HG03095 (cell line): Measurements from ENCODE around the gene TMEM179B.
"Not testable (repeated sequence)": the region's sequence is repeated elsewhere in the genome, so short reads cannot be mapped to it uniquely, and the experiment has no call there.

Experiments
- ATAC-seq: cut with Tn5 transposase; IDR thresholded peaks from one replicate; pipeline ENCODE4 v1.9.1; 2021; ENCODE audit warnings: moderate library complexity; ENCODE audit not compliant: unreplicated experiment

TMEM179B gene

GRCh38 chr11:62788991-62789390, 1.8 kb downstream of the TMEM179B start:
- no peak for ATAC-seq

GRCh38 chr11:62789576-62789975, 2.4 kb downstream of the TMEM179B start:
- ATAC-seq: no peak

DNA sequence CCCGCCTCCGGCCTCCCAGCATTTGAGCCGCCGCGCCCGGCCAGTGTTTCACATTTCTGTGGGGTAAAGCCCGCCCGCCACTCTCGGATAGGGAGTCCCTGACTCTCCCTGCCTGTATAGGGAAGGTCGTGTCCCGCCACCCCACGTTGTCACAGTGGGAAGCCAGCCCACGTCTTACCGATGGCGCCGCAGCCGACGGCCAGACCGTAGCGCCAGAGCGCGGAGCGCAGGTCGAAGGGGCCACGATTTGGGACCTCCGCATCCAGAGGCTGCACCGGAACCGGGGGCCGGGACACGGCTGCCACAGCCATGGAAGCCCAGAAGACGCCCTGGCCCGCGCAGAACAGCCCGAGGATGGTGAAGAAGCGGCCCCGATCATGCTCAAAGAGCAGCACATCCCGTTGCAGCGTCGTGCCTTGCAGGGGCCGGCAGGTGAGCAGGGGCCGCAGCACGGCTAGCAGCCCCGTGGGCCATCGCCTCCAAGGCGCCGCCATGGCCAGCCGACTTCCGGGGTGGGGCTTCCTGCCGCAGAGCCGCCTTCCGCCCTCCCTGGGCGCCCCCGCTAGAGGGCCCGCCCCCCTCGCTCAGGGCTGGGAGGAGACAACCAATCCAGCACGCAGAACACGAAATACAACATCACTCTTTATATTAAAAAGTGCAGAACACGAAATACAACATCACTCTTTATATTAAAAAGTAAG, 4.4 kb downstream of the TMEM179B start, which contains the start of gene TMEM223:
TMEM223 (minus strand) TSS at position 506 of the 701 bp plus-strand sequence; CDS start at position 494, 12 bp downstream.
- peak; percentile 71 for ATAC-seq

DNA sequence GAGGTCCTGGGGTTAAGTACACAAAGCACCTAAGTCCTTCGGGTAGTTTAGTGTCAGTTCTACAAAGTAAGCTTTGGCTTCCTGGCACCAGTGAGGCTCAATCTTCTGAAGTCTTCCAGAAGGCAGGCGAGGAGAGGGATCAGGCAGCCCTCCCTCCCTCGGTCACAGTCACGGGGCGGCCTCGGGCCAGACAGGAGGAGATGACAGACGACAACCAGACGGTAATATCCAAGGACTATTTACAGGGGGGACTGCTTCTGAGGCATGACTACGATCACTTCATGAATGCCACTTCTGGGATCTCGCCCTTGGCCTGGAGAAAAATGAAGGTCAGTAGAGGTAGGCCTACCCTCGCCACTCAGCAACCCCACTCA, 5.0 kb downstream of the TMEM179B start:
- ATAC-seq: no peak

GRCh38 chr11:62794201-62794775, 7.1 kb downstream of the TMEM179B start:
- ATAC-seq: no peak

GRCh38 chr11:62796281-62796680, 9.1 kb downstream of the TMEM179B start:
- no peak for ATAC-seq

DNA sequence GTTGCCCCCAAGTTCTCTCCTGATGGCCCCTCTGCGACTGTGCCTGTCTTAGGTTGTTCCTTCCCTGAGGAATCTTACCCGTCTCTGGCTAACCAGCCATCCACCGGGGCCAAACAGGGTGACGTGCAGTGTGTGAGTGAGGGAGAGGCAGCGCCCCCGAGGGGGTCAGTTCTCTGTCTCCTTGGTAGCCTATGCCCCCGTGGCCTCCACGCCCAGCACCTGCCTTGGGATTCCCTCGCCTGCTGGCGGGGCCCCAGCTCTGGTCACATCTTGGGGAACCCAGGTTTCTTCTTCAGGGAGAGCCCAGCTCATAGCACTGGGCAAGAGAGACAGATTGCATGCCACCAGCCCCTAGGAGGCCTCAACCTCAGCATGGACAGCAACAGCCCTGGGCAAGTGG, 12.3 kb downstream of the TMEM179B start:
- ATAC-seq: no peak

- ATAC-seq: no peak
These were observed 13.9 kb downstream of the TMEM179B start for GRCh38 chr11:62801071-62801470.

GRCh38 chr11:62804310-62805075, 17.3 kb downstream of the TMEM179B start:
- no peak for ATAC-seq

- peak; percentile 68 for ATAC-seq
These were observed 18.1 kb downstream of the TMEM179B start, which contains the start of gene NXF1 for GRCh38 chr11:62805076-62805892. NXF1 (minus strand) TSS chr11:62805440; CDS start chr11:62805356, 84 bp downstream.

DNA sequence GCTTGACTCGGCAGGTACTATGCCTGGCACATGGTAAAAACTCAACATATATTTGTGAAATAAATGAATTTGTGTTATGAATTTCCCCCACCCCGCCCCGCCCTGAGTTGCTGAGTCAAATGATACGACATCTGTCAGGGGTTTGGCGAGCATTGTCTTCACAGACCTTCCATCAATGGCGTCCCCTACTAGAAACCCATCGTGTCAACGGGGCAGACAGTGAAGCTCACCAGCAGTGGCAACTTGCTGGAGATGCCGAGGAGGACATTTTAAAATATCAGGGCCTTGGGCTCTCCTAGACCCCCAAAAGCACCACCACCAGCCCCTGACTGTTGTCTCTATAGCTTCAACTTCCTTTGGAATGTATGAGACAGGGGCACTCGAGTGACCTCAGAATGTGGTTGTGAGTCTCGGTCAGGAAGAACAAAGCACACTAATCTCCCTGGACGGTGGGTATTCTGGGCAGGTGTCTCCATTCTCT, 18.8 kb downstream of the TMEM179B start:
- no peak for ATAC-seq

GRCh38 chr11:62806611-62807121, 19.5 kb downstream of the TMEM179B start:
- ATAC-seq: no peak

DNA sequence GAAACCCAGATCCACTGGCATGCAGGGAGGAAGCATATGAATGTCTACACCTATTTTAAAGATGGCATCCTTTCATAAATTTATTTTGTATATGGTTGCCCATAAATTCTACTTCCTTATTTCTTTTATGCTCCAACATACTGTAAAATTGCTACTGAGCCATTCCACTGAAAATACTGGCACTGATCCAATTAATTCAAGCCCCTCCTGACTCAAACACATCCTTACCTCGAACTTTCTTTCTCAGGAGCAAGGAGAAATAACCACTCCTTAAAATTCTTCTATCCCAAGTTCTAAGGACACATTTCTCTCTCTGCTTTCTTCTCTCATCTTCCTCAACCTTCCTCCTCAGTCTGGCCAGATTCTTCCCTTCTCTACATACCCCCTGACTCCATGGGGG, 23.5 kb downstream of the TMEM179B start:
- no peak for ATAC-seq

DNA sequence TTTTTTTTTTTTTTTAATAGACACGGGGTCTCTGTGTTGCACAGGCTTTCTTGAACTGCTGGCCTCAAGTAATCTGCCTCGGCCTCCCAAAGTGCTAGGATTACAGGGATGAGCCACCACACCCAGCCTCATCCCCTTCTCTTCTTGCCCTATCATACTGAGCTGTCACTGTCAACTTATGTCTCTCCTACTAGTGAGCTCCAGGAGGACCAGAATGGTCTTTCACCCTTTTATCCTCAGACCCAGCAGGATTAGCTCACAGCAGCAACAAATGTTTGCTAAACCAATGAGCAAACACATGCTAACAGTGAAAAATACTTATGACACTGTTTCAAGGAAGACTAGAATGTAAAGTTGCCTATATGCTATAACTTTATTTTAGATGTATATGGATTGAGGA, 24.5 kb downstream of the TMEM179B start:
- no peak for ATAC-seq

DNA sequence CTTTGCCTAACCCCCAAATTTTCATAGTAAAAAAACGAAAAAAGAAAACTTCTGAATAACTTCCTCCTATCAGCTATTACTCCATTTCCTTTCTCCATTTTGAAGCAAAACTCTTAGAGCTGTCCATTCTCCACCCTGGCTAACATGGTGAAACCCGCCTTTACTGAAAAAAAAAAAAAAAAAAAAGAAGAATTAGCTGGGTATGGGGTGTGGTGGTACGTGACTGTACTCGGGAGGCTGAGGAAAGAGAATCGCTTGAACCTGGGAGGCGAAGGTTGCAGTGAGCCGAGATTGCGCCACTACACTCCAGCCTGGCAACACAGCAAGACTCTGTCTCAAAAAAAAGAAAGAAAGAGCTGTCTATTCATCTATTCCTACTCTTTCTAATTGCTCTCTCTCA, 29.4 kb downstream of the TMEM179B start:
- no peak for ATAC-seq

DNA sequence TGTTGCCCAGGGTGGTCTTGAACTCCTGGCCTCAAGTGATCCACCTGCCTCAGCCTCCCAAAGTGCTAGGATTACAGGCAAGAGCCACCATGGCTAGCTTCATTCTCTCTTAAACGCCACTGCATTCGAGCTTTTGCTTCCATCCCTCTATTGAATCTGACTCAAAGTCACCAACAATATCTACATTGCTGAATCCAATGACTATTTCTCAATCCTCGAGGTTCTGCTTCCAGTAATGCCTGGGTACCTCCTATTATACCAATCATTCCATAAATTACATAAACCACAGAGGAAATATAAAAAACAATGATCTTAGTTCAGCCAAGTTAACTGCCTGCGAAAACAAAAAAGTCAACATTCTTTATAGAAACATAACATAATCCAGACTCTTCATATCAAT, 29.9 kb downstream of the TMEM179B start:
- no peak for ATAC-seq

DNA sequence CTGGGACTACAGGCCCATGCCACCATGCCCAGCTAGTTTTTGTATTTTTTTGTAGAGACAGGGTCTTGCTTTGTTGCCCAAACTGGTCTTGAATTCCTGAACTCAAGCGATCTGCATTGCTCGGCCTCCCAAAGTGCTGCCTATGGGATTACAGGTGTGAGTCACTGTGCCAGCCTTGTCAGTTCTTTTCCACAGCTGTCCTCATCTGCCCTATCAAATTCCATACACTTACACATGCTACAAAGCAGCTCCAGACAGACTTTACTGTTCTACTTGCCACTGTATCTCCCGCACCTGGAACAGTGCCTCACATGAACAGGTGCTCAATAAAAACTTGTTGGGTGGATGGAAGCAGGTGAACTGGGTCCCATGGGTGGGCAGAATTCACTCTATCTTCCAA, 36.5 kb downstream of the TMEM179B start:
- no peak for ATAC-seq

DNA sequence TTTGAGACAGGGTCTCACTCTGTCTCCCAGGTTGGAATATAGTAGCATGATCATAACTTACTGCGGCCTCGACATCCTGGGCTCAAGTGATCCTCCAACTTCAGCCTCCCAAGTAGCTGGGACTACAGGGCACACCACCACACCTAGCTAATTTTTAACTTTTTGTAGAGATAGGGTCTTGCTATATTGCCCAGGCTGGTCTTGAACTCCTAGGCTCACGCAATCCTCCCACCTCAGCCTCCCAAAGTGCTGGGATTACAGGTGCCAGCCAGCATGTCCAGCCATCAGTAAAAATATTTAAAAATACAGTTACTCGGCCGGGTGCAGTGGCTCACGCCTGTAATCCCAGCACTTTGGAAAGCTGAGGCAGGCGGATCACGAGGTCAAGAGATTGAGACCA, 40.9 kb downstream of the TMEM179B start:
- ATAC-seq: not testable (repeated sequence)

DNA sequence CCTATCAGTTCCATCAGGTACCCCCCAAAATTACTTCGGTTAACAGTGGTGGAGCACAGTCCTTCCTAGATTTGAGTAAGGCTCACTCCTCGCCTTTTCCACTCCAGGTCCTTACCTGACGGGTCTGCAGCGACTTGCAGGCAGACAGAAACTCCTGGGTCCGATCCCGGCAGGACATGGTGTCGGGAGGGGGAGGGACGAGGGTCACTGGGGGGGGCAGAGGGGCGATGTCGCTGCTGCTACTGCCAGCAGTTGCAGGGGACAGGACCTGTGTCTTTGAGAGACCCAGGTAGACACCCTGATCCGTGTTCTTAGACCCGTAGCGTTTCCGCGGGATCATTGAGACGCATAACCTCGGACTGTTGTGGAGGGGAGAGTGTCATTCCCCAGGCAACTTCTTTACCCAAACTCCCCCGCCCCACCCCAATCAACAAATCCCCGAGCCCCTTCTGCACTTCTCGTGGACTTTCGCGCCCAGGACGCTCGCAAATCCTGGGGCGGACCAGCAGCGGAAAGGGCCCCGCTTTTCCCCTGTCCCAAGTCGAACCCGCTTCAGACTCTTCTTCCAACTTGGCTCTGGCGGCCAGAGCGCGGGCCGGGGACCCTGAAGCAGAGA, 43.8 kb downstream of the TMEM179B start:
- ATAC-seq: peak; percentile 3
